HepG2 (cell line): ENCODE data around the gene LCE3E.

ENCODE experiments used
- ATM ChIP-seq: fragments of 450-650 bp; IDR thresholded peaks from 2 replicates; pipeline ENCODE4 v1.7.1; 2017; ENCODE audit warnings: mild to moderate bottlenecking, borderline replicate concordance
- MTA3 ChIP-seq: sonication (generic); formaldehyde crosslinking; IDR thresholded peaks from 2 replicates; pipeline ENCODE4 v1.4.0; 2020; ENCODE audit warnings: missing genetic modification reagents
- NFYC ChIP-seq: IDR thresholded peaks from 2 replicates; pipeline ENCODE4 v1.6.1; 2016; ENCODE audit warnings: missing genetic modification reagents, missing compliant biosample characterization
- TCF7 ChIP-seq: sonication (generic); IDR thresholded peaks from 2 replicates; pipeline ENCODE4 v1.6.1; 2016; ENCODE audit warnings: antibody characterized with exemption, low read depth
- ZNF709 ChIP-seq: sonication (generic); formaldehyde crosslinking; IDR thresholded peaks from 2 replicates; pipeline ENCODE4 v1.5.0; 2020; ENCODE audit warnings: mild to moderate bottlenecking, missing genetic modification reagents
- TF ChIP-seq, protein P1 (sequence below): sonication (generic); formaldehyde crosslinking; IDR thresholded peaks from 2 replicates; pipeline ENCODE4 v1.4.0; 2020; ENCODE audit warnings: missing genetic modification reagents
- TF ChIP-seq, protein P2 (sequence below): sonication (generic); formaldehyde crosslinking; IDR thresholded peaks from 2 replicates; pipeline ENCODE4 v1.9.0; 2021; ENCODE audit warnings: missing genetic modification reagents, borderline replicate concordance

DNA sequence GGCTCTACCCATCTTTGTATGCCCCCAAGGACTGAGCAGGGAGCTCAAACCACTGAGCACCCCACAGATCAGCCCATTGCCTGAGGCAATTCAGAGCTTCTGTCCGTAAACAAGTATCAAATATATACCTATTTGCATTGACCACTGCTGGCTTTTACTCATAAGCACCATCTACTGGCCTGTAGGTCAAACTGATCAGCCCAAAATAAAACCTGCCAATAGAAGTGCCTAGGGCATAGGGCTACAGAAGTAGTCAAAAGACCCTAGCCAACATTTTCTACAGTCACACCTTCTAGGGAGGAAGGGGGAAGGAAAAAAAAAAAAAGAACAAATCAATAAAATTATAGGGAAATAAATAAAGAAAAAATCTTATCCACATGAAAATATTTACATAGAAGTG lies 19.0 kb upstream of the LCE3E start:
- no peak for TF ChIP-seq ATM
- TF ChIP-seq TCF7: no peak
- no peak for TF ChIP-seq MTA3
- TF ChIP-seq, protein P1, sequence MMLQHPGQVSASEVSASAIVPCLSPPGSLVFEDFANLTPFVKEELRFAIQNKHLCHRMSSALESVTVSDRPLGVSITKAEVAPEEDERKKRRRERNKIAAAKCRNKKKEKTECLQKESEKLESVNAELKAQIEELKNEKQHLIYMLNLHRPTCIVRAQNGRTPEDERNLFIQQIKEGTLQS (CRISPR knock-in tag): no peak
- no peak for TF ChIP-seq ZNF709 (CRISPR knock-in tag)
- TF ChIP-seq NFYC (CRISPR knock-in tag): no peak
- TF ChIP-seq, protein P2, sequence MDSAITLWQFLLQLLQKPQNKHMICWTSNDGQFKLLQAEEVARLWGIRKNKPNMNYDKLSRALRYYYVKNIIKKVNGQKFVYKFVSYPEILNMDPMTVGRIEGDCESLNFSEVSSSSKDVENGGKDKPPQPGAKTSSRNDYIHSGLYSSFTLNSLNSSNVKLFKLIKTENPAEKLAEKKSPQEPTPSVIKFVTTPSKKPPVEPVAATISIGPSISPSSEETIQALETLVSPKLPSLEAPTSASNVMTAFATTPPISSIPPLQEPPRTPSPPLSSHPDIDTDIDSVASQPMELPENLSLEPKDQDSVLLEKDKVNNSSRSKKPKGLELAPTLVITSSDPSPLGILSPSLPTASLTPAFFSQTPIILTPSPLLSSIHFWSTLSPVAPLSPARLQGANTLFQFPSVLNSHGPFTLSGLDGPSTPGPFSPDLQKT (CRISPR knock-in tag): no peak
